OCI-LY3 (cell line): ENCODE results near the gene CNOT3.

Experiments used
- EZH2phosphoT487 ChIP-seq: fragments of 200-600 bp; shearing (Covaris generic); IDR thresholded peaks from 2 replicates; pipeline ENCODE4 v1.6.1; 2018; ENCODE audit warnings: antibody characterized with exemption, mixed run types, low read depth
- TF ChIP-seq, protein P1 (sequence below): fragments of 200-600, 300-600 bp; sonication (generic); IDR thresholded peaks from 2 replicates; pipeline ENCODE4 v1.5.1; 2014; ENCODE audit warnings: antibody characterized with exemption, low read length, low read depth

DNA sequence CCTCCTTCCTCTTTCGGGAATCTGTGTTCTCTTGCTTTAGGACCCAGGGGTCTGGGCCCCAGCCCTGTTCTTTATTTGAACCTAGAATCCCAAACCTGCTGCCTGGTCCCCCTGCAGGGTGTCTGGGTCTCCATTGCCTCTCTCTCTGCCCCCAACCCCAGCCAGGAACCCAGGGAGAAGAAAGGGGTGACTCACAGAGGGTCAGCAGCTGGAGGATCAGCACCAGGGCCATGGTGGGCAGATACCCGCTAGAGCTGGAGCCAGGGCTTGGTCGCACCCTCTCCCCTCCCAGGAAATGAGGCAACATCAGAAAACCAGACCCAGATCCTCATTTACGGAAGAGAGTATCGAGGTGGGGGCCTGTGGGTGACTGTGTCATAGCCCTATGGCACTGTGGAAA, 37.0 kb upstream of the CNOT3 start, which contains the start of gene OSCAR:
- TF ChIP-seq, protein P1, sequence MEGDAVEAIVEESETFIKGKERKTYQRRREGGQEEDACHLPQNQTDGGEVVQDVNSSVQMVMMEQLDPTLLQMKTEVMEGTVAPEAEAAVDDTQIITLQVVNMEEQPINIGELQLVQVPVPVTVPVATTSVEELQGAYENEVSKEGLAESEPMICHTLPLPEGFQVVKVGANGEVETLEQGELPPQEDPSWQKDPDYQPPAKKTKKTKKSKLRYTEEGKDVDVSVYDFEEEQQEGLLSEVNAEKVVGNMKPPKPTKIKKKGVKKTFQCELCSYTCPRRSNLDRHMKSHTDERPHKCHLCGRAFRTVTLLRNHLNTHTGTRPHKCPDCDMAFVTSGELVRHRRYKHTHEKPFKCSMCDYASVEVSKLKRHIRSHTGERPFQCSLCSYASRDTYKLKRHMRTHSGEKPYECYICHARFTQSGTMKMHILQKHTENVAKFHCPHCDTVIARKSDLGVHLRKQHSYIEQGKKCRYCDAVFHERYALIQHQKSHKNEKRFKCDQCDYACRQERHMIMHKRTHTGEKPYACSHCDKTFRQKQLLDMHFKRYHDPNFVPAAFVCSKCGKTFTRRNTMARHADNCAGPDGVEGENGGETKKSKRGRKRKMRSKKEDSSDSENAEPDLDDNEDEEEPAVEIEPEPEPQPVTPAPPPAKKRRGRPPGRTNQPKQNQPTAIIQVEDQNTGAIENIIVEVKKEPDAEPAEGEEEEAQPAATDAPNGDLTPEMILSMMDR = no peak
- no peak for TF ChIP-seq EZH2phosphoT487
